Adrenal gland (tissue), 12 donors: ENCODE data around the gene MKI67. TPM values are rescaled to one million over a fixed set of nuclear protein-coding genes. Genes with fewer than 3 reads are reported as not detected.

Experiments
- DNase-seq, 7 donors: peaks; one replicate each; pipeline ENCODE4 v3.0.0-alpha.2; 2019 to 2020
- H3K27ac ChIP-seq, 5 donors: fragments of 200-600 bp; sonication (generic) in 4 of 5; 1 replicate in 3 of 5; 2 replicates in 2 of 5; pipeline versions ENCODE4 v1.5.1 to v1.8.0; 2016 to 2020; ENCODE audit warnings: mild to moderate bottlenecking in 1 of 5
- H3K27me3 ChIP-seq: fragments of 200-600 bp; 2 replicates; pipeline ENCODE4 v1.8.0; 2021
- H3K36me3 ChIP-seq, 2 donors: fragments of 200-600 bp; replicated peaks in 1 of 2; 1 replicate in 1 of 2; 2 replicates in 1 of 2; pipeline versions ENCODE4 v1.5.1 to v1.8.0; 2018 to 2022
- H3K4me1 ChIP-seq, 2 donors: fragments of 200-600 bp; replicated peaks in 1 of 2; 1 replicate in 1 of 2; 2 replicates in 1 of 2; pipeline versions ENCODE4 v1.5.1 to v1.8.0; 2018 to 2021
- H3K4me3 ChIP-seq, 4 donors: fragments of 200-600 bp; sonication (generic) in 3 of 4; one replicate each; pipeline ENCODE4 v1.5.1; 2016 to 2018
- H3K9me3 ChIP-seq, 3 donors: fragments of 200-600 bp; sonication (generic) in 1 of 3; replicated peaks in 1 of 3; 1 replicate in 2 of 3; 2 replicates in 1 of 3; pipeline versions ENCODE4 v1.5.1 to v1.8.0; 2016 to 2021
- POLR2A ChIP-seq, 2 donors: fragments of 450-650 bp; IDR thresholded peaks; one replicate each; pipeline ENCODE4 v1.6.1; 2017; ENCODE audit warnings: antibody characterized with exemption in 2 of 2, mild to moderate bottlenecking in 2 of 2, moderate library complexity in 1 of 2
- WGBS, 4 donors: extraction: QIAGEN DNeasy Blood & Tissue Kit in 2 of 4; methylation state at CpG; one replicate each; pipeline versions ENCODE4 v1.1.5 to v1.1.7; 2013 to 2017; 5-methylcytosine and 5-hydroxymethylcytosine counted together
- intact Hi-C, 2 donors: fragments of 100-400 bp; cut with DNase I; formaldehyde crosslinking; loops; one replicate each; pipeline versions ENCODE4 v1.14.1 to v1.15.0; 2022 to 2023
- polyA plus RNA-seq, 3 donors: library from polyadenylated mRNA; stranded (reverse); fragments of 200-250 nt in 2 of 3; fragments of 350-450 nt in 1 of 3; fragmentation: Illumina TruSeq in 1 of 3; extraction: RNeasy Lipid Tissue Mini Kit (QIAGEN cat#74804) in 1 of 3; gene quantifications; one replicate each; pipeline ENCODE4 v1.2.3, GENCODE V29; 2013 to 2014
- total RNA-seq, 9 donors: library from RNA; depleted of rRNA in 4 of 9; stranded (reverse); fragments of >200 nt in 4 of 9; fragments of 120-200 nt in 1 of 9; fragmentation: NEBNext Ultra II Directional in 1 of 9; extraction: Animal tissue kit (Norgen Biotek cat#: 25700) in 1 of 9; gene quantifications; one replicate each; pipeline versions ENCODE4 v1.1.0 to v1.2.4, GENCODE V29; 2013 to 2023
- TF ChIP-seq, protein P1 (sequence below), 6 experiments: fragments of 450-650 bp in 4 of 6; fragments of 200-600 bp in 2 of 6; sonication (generic) in 1 of 6; IDR thresholded peaks; 1 replicate in 5 of 6; 2 replicates in 1 of 6; pipeline versions ENCODE4 v1.5.1 to v1.8.0; 2016 to 2021; ENCODE audit warnings: antibody characterized with exemption in 6 of 6, mild to moderate bottlenecking in 2 of 6, moderate library complexity in 1 of 6
- donor health status: healthy with polysubstance abuse.
- donor health status: Bipolar disorder and iron deficiency.
- donor health status: DM: yes; HTN: yes; CAD: no.
- donor health status: DM: no; HTN: no; CAD: no.
- donor health status: DM: no; HTN: no; CAD: no.
- donor health status: DM: yes; HTN: yes; CAD: no.

MKI67 gene
- total and polyA plus RNA-seq, 12 donors: 0.30 to 16.8 (median 3.0) TPM

DNA sequence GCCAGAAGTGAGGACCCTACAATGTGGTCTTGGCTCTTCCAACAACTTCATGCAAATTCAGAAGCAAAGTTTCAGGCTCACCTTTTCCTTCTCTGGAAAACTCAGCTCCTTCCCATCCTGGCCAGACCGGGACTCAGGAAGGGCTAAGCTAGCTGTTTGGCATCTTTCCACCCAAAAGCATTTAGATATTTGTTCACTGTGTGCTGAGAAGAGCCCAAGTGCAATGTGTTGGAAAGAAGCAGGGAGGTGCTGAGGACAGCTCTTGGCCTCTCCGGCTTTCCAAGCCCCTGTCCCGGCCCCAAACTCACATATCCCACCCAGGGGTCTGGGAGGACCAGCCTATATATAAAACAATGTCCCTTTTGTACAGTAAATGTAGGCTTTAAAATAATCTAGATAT is 44.5 kb downstream of the MKI67 start:
- intact Hi-C loops: no loop called here
- TF ChIP-seq, protein P1, sequence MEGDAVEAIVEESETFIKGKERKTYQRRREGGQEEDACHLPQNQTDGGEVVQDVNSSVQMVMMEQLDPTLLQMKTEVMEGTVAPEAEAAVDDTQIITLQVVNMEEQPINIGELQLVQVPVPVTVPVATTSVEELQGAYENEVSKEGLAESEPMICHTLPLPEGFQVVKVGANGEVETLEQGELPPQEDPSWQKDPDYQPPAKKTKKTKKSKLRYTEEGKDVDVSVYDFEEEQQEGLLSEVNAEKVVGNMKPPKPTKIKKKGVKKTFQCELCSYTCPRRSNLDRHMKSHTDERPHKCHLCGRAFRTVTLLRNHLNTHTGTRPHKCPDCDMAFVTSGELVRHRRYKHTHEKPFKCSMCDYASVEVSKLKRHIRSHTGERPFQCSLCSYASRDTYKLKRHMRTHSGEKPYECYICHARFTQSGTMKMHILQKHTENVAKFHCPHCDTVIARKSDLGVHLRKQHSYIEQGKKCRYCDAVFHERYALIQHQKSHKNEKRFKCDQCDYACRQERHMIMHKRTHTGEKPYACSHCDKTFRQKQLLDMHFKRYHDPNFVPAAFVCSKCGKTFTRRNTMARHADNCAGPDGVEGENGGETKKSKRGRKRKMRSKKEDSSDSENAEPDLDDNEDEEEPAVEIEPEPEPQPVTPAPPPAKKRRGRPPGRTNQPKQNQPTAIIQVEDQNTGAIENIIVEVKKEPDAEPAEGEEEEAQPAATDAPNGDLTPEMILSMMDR (IDR thresholded peaks at IDR 0.05): no peak
- no peak for TF ChIP-seq POLR2A (IDR thresholded peaks at IDR 0.05)
- peak in 1 of 7 donors; percentile 27 for DNase-seq
- Histone ChIP-seq H3K4me3 (no peak overlapping the region), H3K27ac (no peak overlapping the region), H3K27me3 (no peaks in the 10 kb centered on the region), H3K4me1 (no peaks in the 10 kb centered on the region), H3K36me3 (peaks cover 0 to 47% of the 10 kb centered on the region in 2 donors), H3K9me3 (no peaks in the 10 kb centered on the region)
- 63 to 78% (median 72%) methylated on average over 3 of the region's 3 CpGs for WGBS, 4 donors

DNA sequence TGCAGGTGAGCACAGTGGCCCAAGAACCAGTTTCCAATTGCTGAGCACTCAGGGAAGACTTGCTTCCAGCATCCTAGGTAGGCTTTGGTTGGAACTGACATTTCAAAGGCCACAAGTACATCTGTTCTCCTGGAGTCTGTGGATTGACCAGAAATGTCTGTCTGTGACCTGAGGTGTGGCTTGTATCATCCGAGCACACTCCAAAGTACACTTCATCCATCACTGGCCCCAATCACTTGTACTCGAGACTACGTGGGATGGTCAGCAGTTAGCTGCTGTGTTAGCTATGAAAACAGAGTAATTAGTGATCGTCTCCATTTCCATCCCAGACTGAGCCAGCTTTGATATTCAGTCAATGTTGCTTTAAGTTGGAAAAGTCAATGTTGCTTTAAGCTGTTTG is 45.0 kb downstream of the MKI67 start:
- TF ChIP-seq, protein P1 (IDR thresholded peaks at IDR 0.05): no peak
- TF ChIP-seq POLR2A (IDR thresholded peaks at IDR 0.05): no peak
- Histone ChIP-seq H3K27me3 (no peaks in the 10 kb centered on the region), H3K4me3 (no peak overlapping the region), H3K27ac (no peak overlapping the region), H3K4me1 (no peaks in the 10 kb centered on the region), H3K36me3 (peaks cover 0 to 52% of the 10 kb centered on the region in 2 donors), H3K9me3 (no peaks in the 10 kb centered on the region)
- whole genome bisulfite sequencing, 4 donors: 71 to 85% (median 83%) methylated on average over 4 of the region's 4 CpGs
- peak in 1 of 7 donors; percentile 20 for DNase-seq
- intact Hi-C loops: no loop called here

DNA sequence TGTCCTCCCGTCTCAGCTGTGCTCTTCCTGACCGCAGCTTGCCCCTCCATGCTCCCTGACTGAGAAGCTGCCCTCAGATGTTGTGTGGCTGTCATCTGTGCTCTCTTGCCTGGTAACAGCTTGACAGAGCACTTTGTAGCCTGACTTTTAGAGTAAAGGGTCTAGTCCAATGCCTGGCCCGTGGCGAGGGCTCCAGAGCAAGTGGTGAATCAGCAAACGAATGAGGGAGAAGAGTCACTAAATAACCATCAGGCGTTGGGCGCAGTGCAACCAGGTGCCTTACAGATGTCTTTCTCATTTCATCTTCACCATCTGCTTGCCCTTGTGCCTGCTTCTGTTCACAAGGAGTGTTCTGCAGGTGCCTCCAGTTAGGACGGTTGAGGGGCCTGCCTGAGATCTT is 45.6 kb downstream of the MKI67 start:
- H3K27ac ChIP-seq: no peak overlapping the region
- TF ChIP-seq POLR2A (IDR thresholded peaks at IDR 0.05): no peak
- 91 to 93% (median 92%) methylated on average over 6 to 8 of the region's 8 CpGs for WGBS, 4 donors
- no peak overlapping the region for H3K4me3 ChIP-seq
- no peak for DNase-seq
- H3K36me3 ChIP-seq: peaks cover 0 to 53% of the 10 kb centered on the region in 2 donors
- no peaks in the 10 kb centered on the region for H3K27me3 ChIP-seq
- intact Hi-C loops: no loop called here
- H3K9me3 ChIP-seq: no peaks in the 10 kb centered on the region
- H3K4me1 ChIP-seq: no peaks in the 10 kb centered on the region

DNA sequence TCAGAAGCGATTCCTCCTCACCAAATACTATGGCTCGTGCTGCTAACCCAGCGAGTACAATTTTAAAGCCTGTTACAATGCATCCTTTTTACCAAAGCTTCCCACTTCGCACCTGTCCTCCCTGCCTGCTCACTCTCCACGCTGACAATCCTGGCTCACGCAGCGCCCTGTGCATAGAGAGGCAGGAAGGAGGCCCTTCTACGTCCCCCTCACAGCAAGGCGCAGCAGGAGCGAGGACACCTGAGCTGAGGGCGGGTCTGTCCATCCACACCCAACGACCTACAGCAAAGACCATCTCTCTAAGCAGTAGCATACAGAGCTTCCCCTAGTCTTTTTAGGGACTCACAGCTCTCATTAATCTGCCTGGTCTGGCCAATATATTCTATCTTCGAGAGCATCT is 46.0 kb downstream of the MKI67 start:
- H3K4me3 ChIP-seq: no peak overlapping the region
- no peaks in the 10 kb centered on the region for H3K27me3 ChIP-seq
- TF ChIP-seq POLR2A (IDR thresholded peaks at IDR 0.05): no peak
- TF ChIP-seq, protein P1 (IDR thresholded peaks at IDR 0.05): no peak
- peaks cover 0 to 53% of the 10 kb centered on the region in 2 donors for H3K36me3 ChIP-seq
- no peak for DNase-seq
- intact Hi-C loops: no loop called here
- WGBS, 4 donors: 84 to 93% (median 91%) methylated on average over 13 of the region's 13 CpGs
- H3K9me3 ChIP-seq: no peaks in the 10 kb centered on the region
- H3K4me1 ChIP-seq: no peaks in the 10 kb centered on the region
- H3K27ac ChIP-seq: no peak overlapping the region
